Transverse colon (tissue), 4 donors: ENCODE measurements around the gene ZNF804B. TPM values are rescaled to one million over a fixed set of nuclear protein-coding genes. Genes with fewer than 3 reads are reported as not detected.

Source experiments
- DNase-seq: peaks from one replicate; pipeline ENCODE4 v3.0.0-alpha.2; 2019
- H3K27ac ChIP-seq, 4 donors: fragments of 200-600 bp; sonication (generic); 2 replicates each; pipeline ENCODE4 v1.5.1; 2016 to 2018; ENCODE audit warnings: inconsistent platforms in 4 of 4
- H3K27me3 ChIP-seq: fragments of 200-600 bp; sonication (generic); 2 replicates; pipeline ENCODE4 v1.5.1; 2017; ENCODE audit warnings: inconsistent platforms
- H3K36me3 ChIP-seq, 4 donors: fragments of 200-600 bp; sonication (generic); 2 replicates each; pipeline ENCODE4 v1.5.1; 2017 to 2019; ENCODE audit warnings: inconsistent platforms in 4 of 4
- H3K4me1 ChIP-seq, 4 donors: fragments of 200-600 bp; sonication (generic); 2 replicates each; pipeline ENCODE4 v1.5.1; 2017 to 2020; ENCODE audit warnings: inconsistent platforms in 4 of 4
- H3K4me3 ChIP-seq, 4 donors: fragments of 200-600 bp; sonication (generic); 1 replicate in 1 of 4; 2 replicates in 3 of 4; pipeline versions ENCODE4 v1.5.1 to v1.6.1; 2017 to 2019; ENCODE audit warnings: inconsistent platforms in 4 of 4
- H3K9me3 ChIP-seq, 2 donors: fragments of 200-600 bp; sonication (generic); 2 replicates each; pipeline ENCODE4 v1.5.1; 2017 to 2019; ENCODE audit warnings: inconsistent platforms in 2 of 2
- CTCF ChIP-seq, 5 experiments: fragments of 200-600 bp in 3 of 5; fragments of 450-650 bp in 2 of 5; sonication (generic) in 3 of 5; IDR thresholded peaks; 1 replicate in 2 of 5; 2 replicates in 3 of 5; pipeline ENCODE4 v1.5.1; 2016 to 2017; ENCODE audit warnings: antibody characterized with exemption in 5 of 5, inconsistent platforms in 3 of 5, mild to moderate bottlenecking in 2 of 5, moderate library complexity in 1 of 5
- EP300 ChIP-seq: sonication (generic); formaldehyde crosslinking; IDR thresholded peaks from one replicate; pipeline ENCODE4 v1.6.1; 2017; ENCODE audit warnings: antibody characterized with exemption, low read depth
- POLR2A ChIP-seq: fragments of 450-650 bp; IDR thresholded peaks from one replicate; pipeline ENCODE4 v1.6.1; 2016; ENCODE audit warnings: antibody characterized with exemption, mild to moderate bottlenecking, moderate library complexity
- POLR2AphosphoS5 ChIP-seq, 3 donors: sonication (generic); formaldehyde crosslinking; IDR thresholded peaks; one replicate each; pipeline ENCODE4 v1.6.1; 2016; ENCODE audit warnings: antibody characterized with exemption in 3 of 3
- WGBS, 2 donors: methylation state at CpG; one replicate each; pipeline ENCODE4 v1.1.5; 2018; ENCODE audit warnings: low coverage in 1 of 2; 5-methylcytosine and 5-hydroxymethylcytosine counted together
- in situ Hi-C, 4 donors: fragments of 200-750 bp; cut with MboI; loops; one replicate each; pipeline versions ENCODE4 v1.15.0 to v1.15.1; 2017; ENCODE audit warnings: low sequenced_read_pairs in 3 of 4, low pct_ligation_motif_present in 1 of 4, low pct_unique_long_range_greater_than_20kb in 1 of 4
- intact Hi-C: fragments of 100-400 bp; cut with DNase I; formaldehyde crosslinking; loops from one replicate; pipeline ENCODE4 v1.15.1; 2023; ENCODE audit warnings: low total_unique reads
- total RNA-seq, 4 donors: library from RNA; depleted of rRNA; stranded (reverse); fragments of >200 nt; gene quantifications; one replicate each; pipeline ENCODE4 v1.1.0, GENCODE V29; 2016

The ZNF804B gene
- total RNA-seq, 4 donors from 2014 or later: not detected

- intact Hi-C loops (no loop called here), in situ Hi-C loops (no loop called here)
- Histone ChIP-seq H3K4me3 (no peak overlapping the region), H3K27ac (no peak overlapping the region), H3K27me3 (no peaks in the 10 kb centered on the region), H3K9me3 (no peaks in the 10 kb centered on the region), H3K36me3 (no peaks in the 10 kb centered on the region), H3K4me1 (no peaks in the 10 kb centered on the region)
- TF ChIP-seq POLR2A: no peak
- TF ChIP-seq EP300: no peak
- TF ChIP-seq POLR2AphosphoS5 (IDR thresholded peaks at IDR 0.05): no peak
- no peak for TF ChIP-seq CTCF (IDR thresholded peaks at IDR 0.05)
- WGBS, 2 donors: 58 to 64% methylated on average over 4 of the region's 4 CpGs
- no peak for DNase-seq
Observed at GRCh38 chr7:89264126-89264525, 504.6 kb downstream of the ZNF804B start.

GRCh38 chr7:89265631-89266030 is 506.1 kb downstream of the ZNF804B start:
- H3K9me3 ChIP-seq: no peaks in the 10 kb centered on the region
- WGBS, 2 donors: 43 to 85% methylated on average over 1 to 2 of the region's 2 CpGs
- DNase-seq: no peak
- H3K4me1 ChIP-seq: no peaks in the 10 kb centered on the region
- H3K27me3 ChIP-seq: no peaks in the 10 kb centered on the region
- H3K27ac ChIP-seq: no peak overlapping the region
- TF ChIP-seq EP300 (no peak), POLR2A (no peak), CTCF (IDR thresholded peaks at IDR 0.05) (no peak), POLR2AphosphoS5 (IDR thresholded peaks at IDR 0.05) (no peak)
- H3K36me3 ChIP-seq: no peaks in the 10 kb centered on the region
- in situ Hi-C loops (no loop called here), intact Hi-C loops (no loop called here)
- H3K4me3 ChIP-seq: no peak overlapping the region

GRCh38 chr7:89283302-89283701 is 523.8 kb downstream of the ZNF804B start:
- H3K4me3 ChIP-seq: no peak overlapping the region
- H3K27ac ChIP-seq: no peak overlapping the region
- no peak for TF ChIP-seq EP300
- no peak for TF ChIP-seq POLR2A
- no peak for TF ChIP-seq POLR2AphosphoS5 (IDR thresholded peaks at IDR 0.05)
- TF ChIP-seq CTCF (IDR thresholded peaks at IDR 0.05): no peak
- 60 to 75% methylated on average over 2 of the region's 2 CpGs for WGBS, 2 donors
- no peaks in the 10 kb centered on the region for H3K27me3 ChIP-seq
- in situ Hi-C loops: no loop called here
- no peaks in the 10 kb centered on the region for H3K4me1 ChIP-seq
- no peak for DNase-seq
- H3K9me3 ChIP-seq: no peaks in the 10 kb centered on the region
- intact Hi-C loops: no loop called here
- H3K36me3 ChIP-seq: no peaks in the 10 kb centered on the region

- DNase-seq: no peak
- Histone ChIP-seq H3K4me3 (no peak overlapping the region), H3K27ac (no peak overlapping the region), H3K36me3 (no peaks in the 10 kb centered on the region), H3K4me1 (no peaks in the 10 kb centered on the region), H3K27me3 (no peaks in the 10 kb centered on the region), H3K9me3 (no peaks in the 10 kb centered on the region)
- TF ChIP-seq POLR2AphosphoS5 (IDR thresholded peaks at IDR 0.05) (no peak), EP300 (no peak), CTCF (IDR thresholded peaks at IDR 0.05) (no peak), POLR2A (no peak)
- intact Hi-C loops (no loop called here), in situ Hi-C loops (no loop called here)
Observed at GRCh38 chr7:89308535-89308934, 549.0 kb downstream of the ZNF804B start.
